IMR-90 (cell line): Measurements from ENCODE around the gene NUDT6. TPM values are rescaled to one million over a fixed set of nuclear protein-coding genes. Genes with fewer than 3 reads are reported as not detected.

Experiments used
- ATAC-seq: fragments of 200-7000 bp; cut with Tn5 transposase; 2 replicates; pipeline ENCODE4 v1.9.1; 2020; ENCODE audit warnings: low read depth, mild to moderate bottlenecking, moderate library complexity
- BruUV-seq: library from RNA; stranded (reverse); fragments of 400-500 nt; replicated peaks from 2 replicates; lab custom pipeline; 2021; lab: Mats Ljungman, UMichigan
- CTCF ChIA-PET: fragments of 300-600 bp; formaldehyde crosslinking; extraction: SDS; loops from one replicate; lab custom pipeline; 2021; ENCODE audit warnings: antibody characterized with exemption; lab: Yijun Ruan, JAX
- POLR2A ChIA-PET: fragments of 300-600 bp; sonication (Branson Sonifier 250); formaldehyde crosslinking; loops from one replicate; lab custom pipeline; 2022; ENCODE audit warnings: antibody characterized with exemption; ENCODE audit not compliant: unreplicated experiment; lab: Charles Lee
- DNase-seq: peaks from one replicate; pipeline ENCODE4 v3.0.0; 2013
- H2AFZ ChIP-seq: replicated peaks from 2 replicates; pipeline ENCODE3; 2013; ENCODE audit warnings: low read length, mild to moderate bottlenecking; ENCODE audit not compliant: poor library complexity
- H2AK5ac ChIP-seq: 2 replicates; pipeline ENCODE4 v1.6.1; 2013; ENCODE audit warnings: low read depth, low read length, inconsistent platforms
- H2AK9ac ChIP-seq: replicated peaks from 2 replicates; pipeline ENCODE3; 2013; ENCODE audit warnings: mild to moderate bottlenecking, low read depth, low read length, moderate library complexity; ENCODE audit not compliant: poor library complexity
- H2BK120ac ChIP-seq: 2 replicates; pipeline ENCODE4 v1.6.1; 2013; ENCODE audit warnings: low read depth, low read length, inconsistent platforms
- H2BK15ac ChIP-seq: 3 replicates; pipeline ENCODE4 v1.6.1; 2013; ENCODE audit warnings: low read depth, low read length, inconsistent platforms
- H2BK20ac ChIP-seq: 2 replicates; pipeline ENCODE4 v1.6.1; 2013; ENCODE audit warnings: low read depth, mild to moderate bottlenecking, inconsistent platforms, low read length, moderate library complexity
- H2BK5ac ChIP-seq: 2 replicates; pipeline ENCODE4 v1.6.1; 2013; ENCODE audit warnings: mild to moderate bottlenecking, low read depth, low read length, inconsistent platforms; ENCODE audit not compliant: poor library complexity, severe bottlenecking
- H3K14ac ChIP-seq: replicated peaks from 2 replicates; pipeline ENCODE4 v1.6.1; 2013; ENCODE audit warnings: low read depth, low read length, inconsistent platforms
- H3K18ac ChIP-seq: 2 replicates; pipeline ENCODE4 v1.6.1; 2013; ENCODE audit warnings: low read depth, low read length, control low read depth
- H3K23ac ChIP-seq: 2 replicates; pipeline ENCODE4 v1.6.1; 2013; ENCODE audit warnings: low read depth, low read length, inconsistent platforms
- H3K27ac ChIP-seq: 2 replicates; pipeline ENCODE4 v1.5.1; 2013; ENCODE audit warnings: mild to moderate bottlenecking, control low read depth, low read length; ENCODE audit not compliant: insufficient read depth
- H3K27me3 ChIP-seq: 2 replicates; pipeline ENCODE4 v1.6.1; 2013; ENCODE audit warnings: low read length; ENCODE audit not compliant: control insufficient read depth, insufficient read depth
- H3K36me3 ChIP-seq: 2 replicates; pipeline ENCODE4 v1.6.1; 2013; ENCODE audit warnings: low read length, mixed read lengths; ENCODE audit not compliant: control insufficient read depth, insufficient read depth
- H3K4ac ChIP-seq: 2 replicates; pipeline ENCODE4 v1.6.1; 2013; ENCODE audit warnings: low read depth, low read length, inconsistent platforms
- H3K4me1 ChIP-seq: 2 replicates; pipeline ENCODE4 v1.6.1; 2013; ENCODE audit warnings: low read length, mixed read lengths; ENCODE audit not compliant: control insufficient read depth, insufficient read depth
- H3K4me2 ChIP-seq: 2 replicates; pipeline ENCODE4 v1.6.1; 2013; ENCODE audit warnings: low read depth, mild to moderate bottlenecking, control low read depth, low read length, moderate library complexity
- H3K4me3 ChIP-seq: 2 replicates; pipeline ENCODE4 v1.5.1; 2013; ENCODE audit warnings: low read depth, mild to moderate bottlenecking, control low read depth, low read length, moderate library complexity; ENCODE audit not compliant: insufficient read depth
- H3K56ac ChIP-seq: 2 replicates; pipeline ENCODE4 v1.6.1; 2013; ENCODE audit warnings: low read length, inconsistent platforms; ENCODE audit not compliant: insufficient read depth; ENCODE audit errors: extremely low read depth
- H3K79me1 ChIP-seq, 2 experiments: 2 replicates each; pipeline ENCODE4 v1.6.1; 2013; ENCODE audit warnings: low read length in 2 of 2, inconsistent platforms in 1 of 2, low read depth in 1 of 2
- H3K9ac ChIP-seq: 2 replicates; pipeline ENCODE4 v1.6.1; 2013; ENCODE audit warnings: low read depth, low read length, control low read depth
- H3K9me1 ChIP-seq: 2 replicates; pipeline ENCODE4 v1.6.1; 2013; ENCODE audit warnings: low read length, inconsistent platforms; ENCODE audit not compliant: insufficient read depth
- H3K9me3 ChIP-seq: 2 replicates; pipeline ENCODE4 v1.6.1; 2013; ENCODE audit warnings: low read length; ENCODE audit not compliant: control insufficient read depth, insufficient read depth
- H4K20me1 ChIP-seq: 2 replicates; pipeline ENCODE4 v1.6.1; 2013; ENCODE audit warnings: low read length, inconsistent platforms; ENCODE audit not compliant: insufficient read depth
- H4K5ac ChIP-seq: 2 replicates; pipeline ENCODE4 v1.6.1; 2013; ENCODE audit warnings: mild to moderate bottlenecking, low read depth, low read length, control low read depth
- H4K8ac ChIP-seq, 2 experiments: 2 replicates each; pipeline ENCODE4 v1.6.1; 2013; ENCODE audit warnings: low read depth in 2 of 2, low read length in 2 of 2, control low read depth in 1 of 2, inconsistent platforms in 1 of 2
- H4K91ac ChIP-seq: 2 replicates; pipeline ENCODE4 v1.6.1; 2013; ENCODE audit warnings: low read depth, low read length, inconsistent platforms; ENCODE audit not compliant: insufficient read depth
- BHLHE40 ChIP-seq: fragments of 150-350 bp; IDR thresholded peaks from 2 replicates; pipeline ENCODE4 v1.6.1; 2016; ENCODE audit warnings: mild to moderate bottlenecking, low read depth, low read length
- CEBPB ChIP-seq: IDR thresholded peaks from 2 replicates; pipeline ENCODE4 v1.6.1; 2012; ENCODE audit warnings: low read depth, low read length, improper control_type of control experiment
- CHD1 ChIP-seq: IDR thresholded peaks from 2 replicates; pipeline ENCODE4 v1.6.1; 2012; ENCODE audit warnings: low read depth, low read length, improper control_type of control experiment
- ELK1 ChIP-seq: fragments of 150-350 bp; IDR thresholded peaks from 2 replicates; pipeline ENCODE4 v1.6.1; 2016; ENCODE audit warnings: low read depth, mild to moderate bottlenecking, low read length, moderate library complexity, borderline replicate concordance
- FOS ChIP-seq: fragments of 150-350 bp; IDR thresholded peaks from 2 replicates; pipeline ENCODE4 v1.6.1; 2016; ENCODE audit warnings: low read depth, low read length
- MAZ ChIP-seq: IDR thresholded peaks from 2 replicates; pipeline ENCODE4 v1.6.1; 2012; ENCODE audit warnings: low read depth, mild to moderate bottlenecking, low read length, improper control_type of control experiment, moderate library complexity, borderline replicate concordance
- MXI1 ChIP-seq: IDR thresholded peaks from 2 replicates; pipeline ENCODE4 v1.6.1; 2012; ENCODE audit warnings: low read depth, mild to moderate bottlenecking, low read length, moderate library complexity, borderline replicate concordance
- NFE2L2 ChIP-seq: fragments of 150-350 bp; IDR thresholded peaks from 2 replicates; pipeline ENCODE4 v1.6.1; 2016; ENCODE audit warnings: low read depth, mild to moderate bottlenecking, low read length
- POLR2A ChIP-seq: IDR thresholded peaks from 2 replicates; pipeline ENCODE4 v1.6.1; 2012; ENCODE audit warnings: mild to moderate bottlenecking, low read depth, low read length
- RAD21 ChIP-seq: IDR thresholded peaks from 2 replicates; pipeline ENCODE4 v1.6.1; 2012; ENCODE audit warnings: low read length, improper control_type of control experiment
- RCOR1 ChIP-seq: IDR thresholded peaks from 2 replicates; pipeline ENCODE4 v1.6.1; 2012; ENCODE audit warnings: mild to moderate bottlenecking, low read length, improper control_type of control experiment; ENCODE audit not compliant: insufficient replicate concordance
- RFX5 ChIP-seq: IDR thresholded peaks from 2 replicates; pipeline ENCODE4 v1.8.0; 2012; ENCODE audit warnings: low read depth, mild to moderate bottlenecking, low read length, moderate library complexity
- SMC3 ChIP-seq: fragments of 150-350 bp; IDR thresholded peaks from 2 replicates; pipeline ENCODE4 v1.6.1; 2016; ENCODE audit warnings: low read depth, mild to moderate bottlenecking, antibody characterized with exemption, low read length, moderate library complexity
- USF2 ChIP-seq: fragments of 150-350 bp; IDR thresholded peaks from 2 replicates; pipeline ENCODE4 v1.6.1; 2017; ENCODE audit warnings: mild to moderate bottlenecking, antibody characterized with exemption, low read length, low read depth
- WGBS, 2 experiments: methylation state at CpG; one replicate each; pipeline versions ENCODE4 v1.1.5 to v1.1.7; 2013; ENCODE audit warnings: missing lambda C conversion rate in 2 of 2; ENCODE audit not compliant: insufficient read length in 1 of 2; ENCODE audit errors: extremely low coverage in 2 of 2; 5-methylcytosine and 5-hydroxymethylcytosine counted together
- dilution Hi-C: fragments of 300-500 bp; cut with HindIII; formaldehyde crosslinking; loops from one replicate; pipeline ENCODE4 v1.14.3; 2018; ENCODE audit warnings: low sequenced_read_pairs; ENCODE audit not compliant: unreplicated experiment
- in situ Hi-C: fragments of 300-500 bp; cut with MboI; formaldehyde crosslinking; loops from 3 replicates; pipeline ENCODE4 v1.14.3; 2019; ENCODE audit warnings: low sequenced_read_pairs, inconsistent platforms, mixed read lengths
- intact Hi-C: fragments of 100-400 bp; cut with micrococcal nuclease; formaldehyde crosslinking; loops from 2 replicates; pipeline ENCODE4 v1.10.0; 2022
- polyA plus RNA-seq, 3 experiments: library from polyadenylated mRNA; depleted of rRNA; stranded (reverse); fragments of >200 nt; gene quantifications; 2 replicates each; pipeline ENCODE4 v1.2.3, GENCODE V29; 2012; ENCODE audit warnings: low replicate concordance in 1 of 3
- total RNA-seq: library from RNA; depleted of rRNA; stranded (reverse); fragments of >200 nt; gene quantifications from 2 replicates; pipeline ENCODE4 v1.2.3, GENCODE V29; 2012
- TF ChIP-seq, protein P1 (sequence below): conservative IDR thresholded peaks from 2 replicates; pipeline ENCODE4 v1.5.1; 2012; ENCODE audit warnings: mild to moderate bottlenecking, low read depth, low read length, improper control_type of control experiment

NUDT6 gene
- total and polyA plus RNA-seq, 2 of the 4 experiments (the other 2 are of a cell fraction) = 2.7 to 4.8 TPM

DNA sequence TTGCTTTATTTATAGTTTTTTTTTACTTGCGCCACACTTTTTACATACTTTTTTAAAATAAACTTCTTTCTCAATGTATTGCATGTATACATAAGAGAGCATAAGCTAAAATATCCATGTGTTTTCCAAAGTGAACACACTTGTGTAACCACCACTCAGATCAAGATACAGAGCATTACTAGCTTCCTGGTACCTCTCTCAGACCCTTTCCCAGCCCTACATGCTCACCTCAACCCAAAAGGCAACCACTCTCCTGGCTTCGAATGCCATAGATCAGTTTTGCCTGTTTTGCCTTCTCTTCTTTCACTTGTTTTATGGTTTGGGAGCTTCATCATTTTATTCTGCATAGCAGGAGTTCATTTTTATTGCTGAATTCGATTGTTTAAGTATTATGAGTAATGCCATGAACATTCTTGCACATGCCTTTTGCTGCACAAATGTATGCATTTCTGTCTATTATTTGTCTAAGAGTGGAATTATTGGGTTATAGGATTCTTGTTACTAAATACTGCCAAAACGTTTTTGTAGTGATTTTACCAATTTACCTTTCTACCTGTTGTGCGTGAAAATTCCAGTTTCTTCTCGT lies 45.9 kb upstream of the NUDT6 start:
- no TSS peak for BruUV-seq
- CTCF ChIA-PET = no interaction called here
- H3K4me2 ChIP-seq = peak overlapping the region; percentile 82

More for the DNA sequence above, 45.9 kb upstream of the NUDT6 start:
- no peak overlapping the region for H3K56ac ChIP-seq
- H2BK5ac ChIP-seq = no peak overlapping the region
- H2AFZ ChIP-seq = peak overlapping the region; percentile 73
- intact Hi-C loops = loop anchor here (10.0 kb wide), 1 partner anchor 106 kb away; no protein-coding TSS in a partner anchor
- H2BK120ac ChIP-seq = no peak overlapping the region
- DNase-seq (peak; percentile 28), ATAC-seq (peak; percentile 53)
- peak overlapping the region; percentile 30; the same call in 1 of the 2 replicates for H3K14ac ChIP-seq
- H2AK5ac ChIP-seq = no peak overlapping the region
- H3K18ac ChIP-seq = peak overlapping the region; percentile 93; the same call in 1 of the 2 replicates
- H2AK9ac ChIP-seq = no peak overlapping the region
- peak overlapping the region; percentile 49; the same call in 1 of the 2 replicates for H3K4ac ChIP-seq
- dilution Hi-C loops = no loop called here
- peak overlapping the region; percentile 82; the same call in 1 of the 2 replicates for H3K27ac ChIP-seq
- H2BK20ac ChIP-seq = peak overlapping the region; percentile 17; the same call in 1 of the 2 replicates
- in situ Hi-C loops = no loop called here
- H3K23ac ChIP-seq = peak overlapping the region; percentile 26
- no peak overlapping the region for H3K4me3 ChIP-seq
- no peaks in the 10 kb centered on the region for H4K20me1 ChIP-seq
- H3K27me3 ChIP-seq = no peaks in the 10 kb centered on the region
- H2BK15ac ChIP-seq = peak overlapping the region; percentile 56; the same call in 1 of the 3 replicates
- POLR2A ChIA-PET = no interaction called here
- no CpG with 5 or more reads among the region's 6 CpGs for WGBS, 2 experiments
- no peak for TF ChIP-seq NFE2L2
- TF ChIP-seq RAD21 = no peak
- TF ChIP-seq CEBPB = no peak
- TF ChIP-seq RFX5 = no peak
- TF ChIP-seq CHD1 = no peak
- TF ChIP-seq USF2 = no peak
- TF ChIP-seq BHLHE40 = no peak
- TF ChIP-seq, protein P1, sequence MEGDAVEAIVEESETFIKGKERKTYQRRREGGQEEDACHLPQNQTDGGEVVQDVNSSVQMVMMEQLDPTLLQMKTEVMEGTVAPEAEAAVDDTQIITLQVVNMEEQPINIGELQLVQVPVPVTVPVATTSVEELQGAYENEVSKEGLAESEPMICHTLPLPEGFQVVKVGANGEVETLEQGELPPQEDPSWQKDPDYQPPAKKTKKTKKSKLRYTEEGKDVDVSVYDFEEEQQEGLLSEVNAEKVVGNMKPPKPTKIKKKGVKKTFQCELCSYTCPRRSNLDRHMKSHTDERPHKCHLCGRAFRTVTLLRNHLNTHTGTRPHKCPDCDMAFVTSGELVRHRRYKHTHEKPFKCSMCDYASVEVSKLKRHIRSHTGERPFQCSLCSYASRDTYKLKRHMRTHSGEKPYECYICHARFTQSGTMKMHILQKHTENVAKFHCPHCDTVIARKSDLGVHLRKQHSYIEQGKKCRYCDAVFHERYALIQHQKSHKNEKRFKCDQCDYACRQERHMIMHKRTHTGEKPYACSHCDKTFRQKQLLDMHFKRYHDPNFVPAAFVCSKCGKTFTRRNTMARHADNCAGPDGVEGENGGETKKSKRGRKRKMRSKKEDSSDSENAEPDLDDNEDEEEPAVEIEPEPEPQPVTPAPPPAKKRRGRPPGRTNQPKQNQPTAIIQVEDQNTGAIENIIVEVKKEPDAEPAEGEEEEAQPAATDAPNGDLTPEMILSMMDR = no peak
- no peak for TF ChIP-seq SMC3
- no peak for TF ChIP-seq FOS
- TF ChIP-seq RCOR1 = no peak
- TF ChIP-seq ELK1 = no peak
- TF ChIP-seq MXI1 = no peak
- TF ChIP-seq MAZ = no peak
- TF ChIP-seq POLR2A = no peak
- H3K79me1 ChIP-seq = peaks cover 3 to 13% of the 10 kb centered on the region in 2 experiments
- no peaks in the 10 kb centered on the region for H3K36me3 ChIP-seq
- no peaks in the 10 kb centered on the region for H3K9me3 ChIP-seq
- H3K9me1 ChIP-seq = peaks cover 3% of the 10 kb centered on the region; the same call in 1 of the 2 replicates
- peaks cover 2% of the 10 kb centered on the region for H3K4me1 ChIP-seq
- peak overlapping the region; percentile 66; the same call in 1 of the 2 replicates for H4K91ac ChIP-seq
- 0 out of 4 replicates have a peak overlapping the region, but pooled peaks of 1 of the 2 experiments have one; percentile 69 for H4K8ac ChIP-seq
- peak overlapping the region; percentile 92; the same call in 1 of the 2 replicates for H4K5ac ChIP-seq
- H3K9ac ChIP-seq = no peak overlapping the region
